ENCODE data around the gene POLR3K.

The POLR3K gene

DNA sequence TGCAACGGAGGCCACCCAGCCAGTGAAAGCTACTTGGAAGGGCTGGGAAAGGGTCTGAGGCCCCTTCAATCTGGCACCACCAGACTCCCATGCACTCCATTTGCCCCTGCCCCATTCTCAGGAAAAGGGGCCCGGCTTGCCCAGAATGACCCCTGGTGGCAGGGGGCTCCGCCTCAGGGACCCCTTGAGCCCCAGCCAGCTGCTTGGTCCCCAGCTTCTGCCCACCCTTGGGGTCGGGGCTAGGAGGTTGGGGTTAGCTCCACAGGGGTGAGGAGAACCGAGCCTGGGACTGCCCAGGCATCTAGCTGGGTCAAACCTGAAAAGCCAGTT lies 17.8 kb upstream of the POLR3K start:
- H2AFZ ChIP-seq (ENCODE audit: low read length) = no peak overlapping the region
- H3K9ac ChIP-seq (ENCODE audit: low read length) = no peak overlapping the region
- H3K27me3 ChIP-seq (ENCODE audit: insufficient read depth, low read length) = peaks cover 14% of the 10 kb centered on the region
- no peaks in the 10 kb centered on the region for H3K9me2 ChIP-seq (ENCODE audit: low read depth, low read length)
- no peak overlapping the region for H3K27ac ChIP-seq (ENCODE audit: low read depth, low read length, poor library complexity, severe bottlenecking)
- TF ChIP-seq, protein P1, sequence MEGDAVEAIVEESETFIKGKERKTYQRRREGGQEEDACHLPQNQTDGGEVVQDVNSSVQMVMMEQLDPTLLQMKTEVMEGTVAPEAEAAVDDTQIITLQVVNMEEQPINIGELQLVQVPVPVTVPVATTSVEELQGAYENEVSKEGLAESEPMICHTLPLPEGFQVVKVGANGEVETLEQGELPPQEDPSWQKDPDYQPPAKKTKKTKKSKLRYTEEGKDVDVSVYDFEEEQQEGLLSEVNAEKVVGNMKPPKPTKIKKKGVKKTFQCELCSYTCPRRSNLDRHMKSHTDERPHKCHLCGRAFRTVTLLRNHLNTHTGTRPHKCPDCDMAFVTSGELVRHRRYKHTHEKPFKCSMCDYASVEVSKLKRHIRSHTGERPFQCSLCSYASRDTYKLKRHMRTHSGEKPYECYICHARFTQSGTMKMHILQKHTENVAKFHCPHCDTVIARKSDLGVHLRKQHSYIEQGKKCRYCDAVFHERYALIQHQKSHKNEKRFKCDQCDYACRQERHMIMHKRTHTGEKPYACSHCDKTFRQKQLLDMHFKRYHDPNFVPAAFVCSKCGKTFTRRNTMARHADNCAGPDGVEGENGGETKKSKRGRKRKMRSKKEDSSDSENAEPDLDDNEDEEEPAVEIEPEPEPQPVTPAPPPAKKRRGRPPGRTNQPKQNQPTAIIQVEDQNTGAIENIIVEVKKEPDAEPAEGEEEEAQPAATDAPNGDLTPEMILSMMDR (IDR thresholded peaks at IDR 0.05; ENCODE audit: low read length) = no peak
- TF ChIP-seq EZH2 (IDR thresholded peaks at IDR 0.05; ENCODE audit: borderline replicate concordance, low read length) = no peak
- no peaks in the 10 kb centered on the region for H3K9me3 ChIP-seq (ENCODE audit: low read length)
- no peak overlapping the region for H3K4me3 ChIP-seq (ENCODE audit: low read depth, low read length, poor library complexity, severe bottlenecking)
- no peak overlapping the region for H3K4me2 ChIP-seq (ENCODE audit: low read length)
- peaks cover 3% of the 10 kb centered on the region for H3K4me1 ChIP-seq (ENCODE audit: insufficient read depth, low read length, severe bottlenecking)
- H3F3A ChIP-seq (ENCODE audit: insufficient read depth, low read length) = no peaks in the 10 kb centered on the region
- no peaks in the 10 kb centered on the region for H3K79me2 ChIP-seq (ENCODE audit: insufficient read depth, low read length)
- H3K36me3 ChIP-seq (ENCODE audit: insufficient read depth, low read length) = no peaks in the 10 kb centered on the region
- no peaks in the 10 kb centered on the region for H4K20me1 ChIP-seq (ENCODE audit: insufficient read depth, low read length)

DNA sequence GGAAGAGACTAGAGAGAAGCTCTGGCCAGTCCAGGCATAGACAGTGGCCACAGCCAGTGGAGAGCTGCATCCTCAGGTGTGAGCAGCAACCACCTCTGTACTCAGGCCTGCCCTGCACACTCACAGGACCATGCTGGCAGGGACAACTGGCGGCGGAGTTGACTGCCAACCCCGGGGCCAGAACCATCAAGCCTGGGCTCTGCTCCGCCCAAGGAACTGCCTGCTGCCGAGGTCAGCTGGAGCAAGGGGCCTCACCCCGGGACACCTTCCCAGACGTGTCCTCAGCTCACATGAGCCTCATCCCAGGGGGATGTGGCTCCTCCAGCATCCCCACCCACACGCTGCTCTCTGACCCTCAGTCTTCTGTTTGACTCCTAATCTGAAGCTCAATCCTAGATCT lies 15.8 kb upstream of the POLR3K start:
- no peak overlapping the region for H2AFZ ChIP-seq (ENCODE audit: low read length)
- H3K36me3 ChIP-seq (ENCODE audit: insufficient read depth, low read length) = no peaks in the 10 kb centered on the region
- H3K27me3 ChIP-seq (ENCODE audit: insufficient read depth, low read length) = peaks cover 14% of the 10 kb centered on the region
- no peaks in the 10 kb centered on the region for H3K9me3 ChIP-seq (ENCODE audit: low read length)
- H3K9ac ChIP-seq (ENCODE audit: low read length) = no peak overlapping the region
- H3F3A ChIP-seq (ENCODE audit: insufficient read depth, low read length) = no peaks in the 10 kb centered on the region
- no peak for TF ChIP-seq EZH2 (IDR thresholded peaks at IDR 0.05; ENCODE audit: borderline replicate concordance, low read length)
- TF ChIP-seq, protein P1 (IDR thresholded peaks at IDR 0.05; ENCODE audit: low read length) = no peak
- peaks cover 3% of the 10 kb centered on the region for H3K4me1 ChIP-seq (ENCODE audit: insufficient read depth, low read length, severe bottlenecking)
- H3K4me2 ChIP-seq (ENCODE audit: low read length) = no peak overlapping the region
- H3K79me2 ChIP-seq (ENCODE audit: insufficient read depth, low read length) = no peaks in the 10 kb centered on the region
- no peaks in the 10 kb centered on the region for H3K9me2 ChIP-seq (ENCODE audit: low read depth, low read length)
- no peak overlapping the region for H3K4me3 ChIP-seq (ENCODE audit: low read depth, low read length, poor library complexity, severe bottlenecking)
- no peaks in the 10 kb centered on the region for H4K20me1 ChIP-seq (ENCODE audit: insufficient read depth, low read length)
- H3K27ac ChIP-seq (ENCODE audit: low read depth, low read length, poor library complexity, severe bottlenecking) = no peak overlapping the region

DNA sequence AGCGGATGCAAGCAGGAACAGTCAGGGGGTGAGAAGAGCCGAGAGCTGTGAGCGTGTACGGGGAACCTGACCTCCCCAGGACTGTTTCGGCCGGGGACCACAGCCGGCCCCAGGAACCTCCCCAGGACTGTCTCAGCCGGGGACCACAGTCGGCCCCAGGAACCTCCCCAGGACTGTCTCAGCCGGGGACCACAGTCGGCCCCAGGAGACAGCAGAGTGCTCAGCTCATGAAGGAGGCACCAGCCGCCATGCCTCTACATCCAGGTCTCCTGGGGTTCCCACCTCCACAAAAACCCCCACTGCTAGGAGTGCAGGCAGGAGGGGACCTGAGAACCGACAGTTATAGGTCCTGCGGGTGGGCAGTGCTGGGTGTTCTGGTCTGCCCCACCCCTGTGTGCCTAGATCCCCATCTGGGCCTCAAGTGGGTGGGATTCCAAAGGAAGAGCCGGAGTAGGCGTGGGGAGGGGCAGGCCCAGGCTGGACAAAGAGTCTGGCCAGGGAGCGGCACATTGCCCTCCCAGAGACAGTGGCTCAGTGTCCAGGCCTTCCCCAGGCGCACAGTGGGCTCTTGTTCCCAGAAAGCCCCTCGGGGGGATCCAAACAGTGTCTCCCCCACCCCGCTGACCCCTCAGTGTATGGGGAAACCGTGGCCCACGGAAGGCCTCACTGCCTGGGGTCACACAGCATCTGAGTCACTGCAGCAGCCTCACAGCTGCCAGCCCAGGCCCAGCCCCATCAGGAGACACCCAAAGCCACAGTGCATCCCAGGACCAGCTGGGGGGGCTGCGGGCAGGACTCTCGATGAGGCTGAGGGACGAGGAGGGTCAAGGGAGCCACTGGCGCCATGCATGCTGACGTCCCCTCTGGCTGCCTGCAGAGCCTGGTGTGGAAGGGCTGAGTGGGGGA lies 14.7 kb upstream of the POLR3K start:
- no peak for TF ChIP-seq EZH2 (IDR thresholded peaks at IDR 0.05; ENCODE audit: borderline replicate concordance, low read length)
- TF ChIP-seq, protein P1 (IDR thresholded peaks at IDR 0.05; ENCODE audit: low read length) = no peak
- Histone ChIP-seq H3K27me3 (ENCODE audit: insufficient read depth, low read length) (peaks cover 9% of the 10 kb centered on the region), H3K9me2 (ENCODE audit: low read depth, low read length) (no peaks in the 10 kb centered on the region), H3F3A (ENCODE audit: insufficient read depth, low read length) (no peaks in the 10 kb centered on the region), H3K27ac (ENCODE audit: low read depth, low read length, poor library complexity, severe bottlenecking) (no peak overlapping the region), H2AFZ (ENCODE audit: low read length) (no peak overlapping the region), H3K79me2 (ENCODE audit: insufficient read depth, low read length) (no peaks in the 10 kb centered on the region), H3K4me2 (ENCODE audit: low read length) (no peak overlapping the region), H4K20me1 (ENCODE audit: insufficient read depth, low read length) (no peaks in the 10 kb centered on the region), H3K4me1 (ENCODE audit: insufficient read depth, low read length, severe bottlenecking) (peaks cover 3% of the 10 kb centered on the region), H3K36me3 (ENCODE audit: insufficient read depth, low read length) (no peaks in the 10 kb centered on the region), H3K9ac (ENCODE audit: low read length) (no peak overlapping the region), H3K9me3 (ENCODE audit: low read length) (no peaks in the 10 kb centered on the region), H3K4me3 (ENCODE audit: low read depth, low read length, poor library complexity, severe bottlenecking) (no peak overlapping the region)

Data from OCI-LY1 (cell line).